A673 (cell line): ENCODE results near the gene RASSF3. TPM values are rescaled to one million over a fixed set of nuclear protein-coding genes. Genes with fewer than 3 reads are reported as not detected.
A peak's percentile ranks its signal among the peaks of the same experiment; 100 is the strongest.

Experiments
- BruUV-seq: library from RNA; stranded (reverse); fragments of 400-500 nt; replicated peaks from 2 replicates; lab custom pipeline; 2021; lab: Mats Ljungman, UMichigan
- CTCF ChIA-PET: fragments of 300-600 bp; sonication (Branson Sonifier 250); formaldehyde crosslinking; loops from one replicate; lab custom pipeline; 2022; ENCODE audit warnings: antibody characterized with exemption; lab: Charles Lee
- POLR2A ChIA-PET: fragments of 300-600 bp; sonication (Branson Sonifier 250); formaldehyde crosslinking; loops from one replicate; lab custom pipeline; 2022; ENCODE audit warnings: antibody characterized with exemption; ENCODE audit not compliant: low non-redundant PET; lab: Charles Lee
- DNase-seq: peaks from one replicate; pipeline ENCODE4 v3.0.0-alpha.2; 2015; ENCODE audit warnings: low spot score
- H3K27ac ChIP-seq: fragments of 200-600 bp; sonication (generic); 2 replicates; pipeline ENCODE4 v1.5.1; 2016; ENCODE audit warnings: mixed run types, low read depth, mild to moderate bottlenecking, mixed read lengths, antibody characterized with exemption, low read length; ENCODE audit not compliant: poor library complexity, severe bottlenecking
- H3K27me3 ChIP-seq: fragments of 200-600 bp; sonication (generic); replicated peaks from 2 replicates; pipeline ENCODE4 v1.6.1; 2017; ENCODE audit warnings: mixed run types, low read depth, mild to moderate bottlenecking, mixed read lengths, antibody characterized with exemption, low read length; ENCODE audit not compliant: insufficient read depth, poor library complexity
- H3K36me3 ChIP-seq: fragments of 200-600 bp; sonication (generic); 2 replicates; pipeline ENCODE4 v1.6.1; 2016; ENCODE audit warnings: mixed run types, mild to moderate bottlenecking, mixed read lengths, antibody characterized with exemption, low read length; ENCODE audit not compliant: insufficient read depth, poor library complexity, severe bottlenecking
- H3K4me1 ChIP-seq: fragments of 200-600 bp; sonication (generic); 2 replicates; pipeline ENCODE4 v1.6.1; 2017; ENCODE audit warnings: mixed run types, mild to moderate bottlenecking, mixed read lengths, antibody characterized with exemption, low read length; ENCODE audit not compliant: insufficient read depth, poor library complexity, severe bottlenecking
- H3K4me3 ChIP-seq: fragments of 200-600 bp; sonication (generic); 2 replicates; pipeline ENCODE4 v1.5.1; 2016; ENCODE audit warnings: low read depth, mixed run types, mild to moderate bottlenecking, mixed read lengths, low read length; ENCODE audit not compliant: poor library complexity, severe bottlenecking
- H3K9me3 ChIP-seq: fragments of 200-600 bp; sonication (generic); 2 replicates; pipeline ENCODE4 v1.6.1; 2016; ENCODE audit warnings: mixed run types, low read depth, mild to moderate bottlenecking, mixed read lengths, antibody characterized with exemption, low read length; ENCODE audit not compliant: poor library complexity, severe bottlenecking
- EZH2 ChIP-seq: fragments of 200-600 bp; sonication (generic); IDR thresholded peaks from 2 replicates; pipeline ENCODE4 v1.6.1; 2017; ENCODE audit warnings: borderline replicate concordance, low read depth, mild to moderate bottlenecking, mixed read lengths, antibody characterized with exemption, low read length; ENCODE audit not compliant: poor library complexity, severe bottlenecking
- intact Hi-C: fragments of 100-400 bp; cut with micrococcal nuclease; formaldehyde crosslinking; loops from one replicate; pipeline ENCODE4 v1.10.0; 2022; ENCODE audit not compliant: unreplicated experiment
- total RNA-seq: library from RNA; stranded (reverse); gene quantifications from 2 replicates; pipeline ENCODE4 v1.2.3, GENCODE V29; 2021
- TF ChIP-seq, protein P1 (sequence below): fragments of 300-800, 200-600 bp; sonication (generic); conservative IDR thresholded peaks from 2 replicates; pipeline ENCODE4 v1.5.1; 2017; ENCODE audit warnings: low read depth, mild to moderate bottlenecking, antibody characterized with exemption, low read length, moderate library complexity, mixed read lengths

RASSF3 gene
- total RNA-seq, 1 experiment from 2014 or later, result 38.2 TPM

DNA sequence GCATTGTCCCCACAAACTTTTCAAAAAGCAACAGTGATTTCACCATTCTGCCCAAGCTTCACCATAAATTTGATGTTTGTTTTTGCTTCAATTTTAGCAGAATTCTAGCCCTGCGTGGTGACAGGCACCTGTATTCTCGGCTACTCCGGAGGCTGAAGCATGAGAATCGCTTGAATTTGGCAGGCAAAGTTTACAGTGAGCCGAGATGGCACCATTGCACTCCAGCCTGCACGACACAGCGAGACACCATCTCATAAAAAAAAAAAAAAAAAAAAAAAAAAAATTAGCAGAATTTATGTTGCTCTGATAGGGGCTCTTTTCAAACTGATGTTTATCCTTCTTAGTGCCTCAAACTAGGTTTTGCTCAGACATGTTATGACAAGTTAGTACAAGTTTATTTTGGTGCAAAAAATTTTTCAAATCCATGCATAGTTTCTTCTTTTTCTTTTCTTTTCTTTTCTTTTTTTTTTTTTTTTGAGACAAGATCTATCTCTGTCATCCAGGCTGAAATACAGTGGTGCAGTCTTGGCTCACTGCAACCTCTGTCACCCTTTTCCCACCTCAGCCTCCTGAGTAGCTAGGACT lies 24.3 kb downstream of the RASSF3 start:
- H3K4me1 ChIP-seq, result peaks cover 28% of the 10 kb centered on the region
- H3K9me3 ChIP-seq, result no peaks in the 10 kb centered on the region
- H3K4me3 ChIP-seq, result no peak overlapping the region
- POLR2A ChIA-PET, result interaction anchor here (0.5 kb wide), 1 partner anchor 39 kb away, joined by 3 read pairs; no protein-coding TSS in a partner anchor
- H3K27me3 ChIP-seq, result no peaks in the 10 kb centered on the region
- TF ChIP-seq, protein P1, sequence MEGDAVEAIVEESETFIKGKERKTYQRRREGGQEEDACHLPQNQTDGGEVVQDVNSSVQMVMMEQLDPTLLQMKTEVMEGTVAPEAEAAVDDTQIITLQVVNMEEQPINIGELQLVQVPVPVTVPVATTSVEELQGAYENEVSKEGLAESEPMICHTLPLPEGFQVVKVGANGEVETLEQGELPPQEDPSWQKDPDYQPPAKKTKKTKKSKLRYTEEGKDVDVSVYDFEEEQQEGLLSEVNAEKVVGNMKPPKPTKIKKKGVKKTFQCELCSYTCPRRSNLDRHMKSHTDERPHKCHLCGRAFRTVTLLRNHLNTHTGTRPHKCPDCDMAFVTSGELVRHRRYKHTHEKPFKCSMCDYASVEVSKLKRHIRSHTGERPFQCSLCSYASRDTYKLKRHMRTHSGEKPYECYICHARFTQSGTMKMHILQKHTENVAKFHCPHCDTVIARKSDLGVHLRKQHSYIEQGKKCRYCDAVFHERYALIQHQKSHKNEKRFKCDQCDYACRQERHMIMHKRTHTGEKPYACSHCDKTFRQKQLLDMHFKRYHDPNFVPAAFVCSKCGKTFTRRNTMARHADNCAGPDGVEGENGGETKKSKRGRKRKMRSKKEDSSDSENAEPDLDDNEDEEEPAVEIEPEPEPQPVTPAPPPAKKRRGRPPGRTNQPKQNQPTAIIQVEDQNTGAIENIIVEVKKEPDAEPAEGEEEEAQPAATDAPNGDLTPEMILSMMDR, result no peak
- TF ChIP-seq EZH2, result no peak
- intact Hi-C loops, result no loop called here
- BruUV-seq, result no TSS peak
- no peak for DNase-seq
- no peaks in the 10 kb centered on the region for H3K36me3 ChIP-seq
- CTCF ChIA-PET, result no interaction called here
- no peak overlapping the region for H3K27ac ChIP-seq

DNA sequence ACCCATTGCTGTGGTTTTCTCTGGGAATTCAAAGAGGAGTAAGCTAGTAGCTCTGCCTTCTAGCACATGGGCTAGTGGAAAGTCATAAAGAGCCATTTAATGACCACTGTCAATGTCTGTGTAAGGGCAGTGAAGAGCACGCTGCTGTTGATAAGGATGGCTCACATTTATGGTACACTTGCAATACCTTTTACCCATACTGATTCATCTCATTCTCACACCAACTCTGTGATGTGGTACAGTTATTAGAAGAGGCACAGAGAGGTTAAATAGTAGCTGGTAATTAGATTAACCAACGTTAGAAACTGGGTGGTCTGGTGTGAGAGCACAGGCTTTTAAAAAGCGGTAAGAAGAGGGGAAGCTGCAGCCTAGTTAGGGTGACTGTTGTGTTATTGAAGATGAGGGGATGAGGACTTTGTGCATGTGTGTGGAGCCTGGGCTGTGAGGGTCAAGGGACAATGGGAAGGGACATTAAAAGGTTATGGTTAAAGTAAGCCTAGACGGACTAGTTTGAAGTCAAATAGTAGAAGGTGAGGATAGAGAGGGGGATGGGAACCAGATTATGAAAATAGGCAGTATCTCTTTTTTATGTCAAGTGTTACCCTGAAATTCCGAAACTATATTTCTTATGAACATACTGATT lies 25.2 kb downstream of the RASSF3 start:
- DNase-seq, result no peak
- Histone ChIP-seq H3K27ac (no peak overlapping the region), H3K4me3 (no peak overlapping the region), H3K4me1 (peaks cover 28% of the 10 kb centered on the region), H3K27me3 (no peaks in the 10 kb centered on the region), H3K9me3 (no peaks in the 10 kb centered on the region), H3K36me3 (no peaks in the 10 kb centered on the region)
- intact Hi-C loops, result no loop called here
- CTCF ChIA-PET, result no interaction called here
- POLR2A ChIA-PET, result no interaction called here
- no peak for TF ChIP-seq EZH2
- TF ChIP-seq, protein P1, result no peak
- no TSS peak for BruUV-seq

DNA sequence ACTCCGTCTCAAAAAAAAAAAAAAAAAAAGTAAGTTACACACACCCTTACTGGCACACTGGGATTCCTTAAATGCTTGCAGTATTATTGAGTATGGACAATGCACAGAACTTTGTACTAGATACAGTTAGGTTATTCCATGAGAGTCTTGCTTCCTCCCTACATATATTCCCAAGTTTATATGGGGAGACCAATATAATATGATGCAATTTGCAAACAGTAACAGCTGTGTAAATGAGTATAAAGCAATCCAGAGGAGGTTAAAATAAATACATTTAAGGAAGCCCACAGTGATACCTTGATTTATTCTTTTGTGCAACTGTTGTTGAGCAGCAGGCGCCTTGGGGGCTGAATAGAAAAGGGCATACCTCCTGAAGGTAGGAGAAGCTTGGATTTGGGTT lies 26.6 kb downstream of the RASSF3 start:
- POLR2A ChIA-PET, result no interaction called here
- Histone ChIP-seq H3K27me3 (no peaks in the 10 kb centered on the region), H3K4me1 (peaks cover 28% of the 10 kb centered on the region), H3K27ac (peak overlapping the region; percentile 23), H3K4me3 (no peak overlapping the region), H3K9me3 (no peaks in the 10 kb centered on the region), H3K36me3 (no peaks in the 10 kb centered on the region)
- BruUV-seq, result no TSS peak
- no peak for DNase-seq
- CTCF ChIA-PET, result interaction anchor here (0.5 kb wide), 1 partner anchor 62 kb away, joined by 12 read pairs; no protein-coding TSS in a partner anchor
- TF ChIP-seq, protein P1, result no peak
- intact Hi-C loops, result no loop called here
